ENCODE measurements around the gene PHACTR1. TPM values are rescaled to one million over a fixed set of nuclear protein-coding genes. Genes with fewer than 3 reads are reported as not detected.

The PHACTR1 gene
- total RNA-seq, 1 experiment from 2014 or later = 5.2 TPM

- Histone ChIP-seq H3K4me2 (ENCODE audit: low read depth, low read length, poor library complexity, severe bottlenecking) (no peak overlapping the region), H2AFZ (ENCODE audit: low read length) (no peak overlapping the region), H3K27me3 (ENCODE audit: low read length) (no peaks in the 10 kb centered on the region; the same call in 1 of the 2 replicates), H3K9me2 (replicated peaks; ENCODE audit: insufficient read depth, low read length) (no peaks in the 10 kb centered on the region), H3K36me3 (ENCODE audit: insufficient read depth, low read length) (no peaks in the 10 kb centered on the region), H3K79me2 (ENCODE audit: low read length) (no peaks in the 10 kb centered on the region), H3K4me3 (ENCODE audit: low read length) (no peak overlapping the region), H3K27ac (ENCODE audit: low read length) (no peak overlapping the region), H4K20me1 (ENCODE audit: insufficient read depth, low read depth, low read length) (no peaks in the 10 kb centered on the region), H3K4me1 (ENCODE audit: low read length) (no peaks in the 10 kb centered on the region), H3K9ac (ENCODE audit: low read length) (no peak overlapping the region), H3K9me3 (ENCODE audit: low read length) (peaks cover 9% of the 10 kb centered on the region; the same call in 1 of the 2 replicates)
- no peak for DNase-seq
Observed at GRCh38 chr6:12892151-12892550, 175.6 kb downstream of the PHACTR1 start.

GRCh38 chr6:12893036-12893435, 176.5 kb downstream of the PHACTR1 start:
- Histone ChIP-seq H3K4me3 (ENCODE audit: low read length) (no peak overlapping the region), H3K79me2 (ENCODE audit: low read length) (no peaks in the 10 kb centered on the region), H3K4me1 (ENCODE audit: low read length) (no peaks in the 10 kb centered on the region), H3K27me3 (ENCODE audit: low read length) (no peaks in the 10 kb centered on the region; the same call in 1 of the 2 replicates), H2AFZ (ENCODE audit: low read length) (no peak overlapping the region), H4K20me1 (ENCODE audit: insufficient read depth, low read depth, low read length) (no peaks in the 10 kb centered on the region), H3K9me2 (replicated peaks; ENCODE audit: insufficient read depth, low read length) (no peaks in the 10 kb centered on the region), H3K9me3 (ENCODE audit: low read length) (peaks cover 9% of the 10 kb centered on the region; the same call in 1 of the 2 replicates), H3K4me2 (ENCODE audit: low read depth, low read length, poor library complexity, severe bottlenecking) (no peak overlapping the region), H3K9ac (ENCODE audit: low read length) (no peak overlapping the region), H3K36me3 (ENCODE audit: insufficient read depth, low read length) (no peaks in the 10 kb centered on the region), H3K27ac (ENCODE audit: low read length) (no peak overlapping the region)
- DNase-seq = no peak

GRCh38 chr6:12895721-12896120, 179.2 kb downstream of the PHACTR1 start:
- Histone ChIP-seq H2AFZ (ENCODE audit: low read length) (no peak overlapping the region), H3K4me2 (ENCODE audit: low read depth, low read length, poor library complexity, severe bottlenecking) (no peak overlapping the region), H3K4me1 (ENCODE audit: low read length) (no peaks in the 10 kb centered on the region), H3K27me3 (ENCODE audit: low read length) (no peaks in the 10 kb centered on the region; the same call in 1 of the 2 replicates), H3K4me3 (ENCODE audit: low read length) (no peak overlapping the region), H3K9me2 (replicated peaks; ENCODE audit: insufficient read depth, low read length) (no peaks in the 10 kb centered on the region), H3K9me3 (ENCODE audit: low read length) (peaks cover 9% of the 10 kb centered on the region; the same call in 1 of the 2 replicates), H3K27ac (ENCODE audit: low read length) (no peak overlapping the region), H3K9ac (ENCODE audit: low read length) (no peak overlapping the region), H3K79me2 (ENCODE audit: low read length) (no peaks in the 10 kb centered on the region), H4K20me1 (ENCODE audit: insufficient read depth, low read depth, low read length) (no peaks in the 10 kb centered on the region), H3K36me3 (ENCODE audit: insufficient read depth, low read length) (no peaks in the 10 kb centered on the region)
- DNase-seq = no peak

GRCh38 chr6:12896208-12896733, 179.7 kb downstream of the PHACTR1 start:
- Histone ChIP-seq H3K9me2 (replicated peaks; ENCODE audit: insufficient read depth, low read length) (no peaks in the 10 kb centered on the region), H3K36me3 (ENCODE audit: insufficient read depth, low read length) (no peaks in the 10 kb centered on the region), H3K9me3 (ENCODE audit: low read length) (peaks cover 8% of the 10 kb centered on the region; the same call in 1 of the 2 replicates), H3K4me2 (ENCODE audit: low read depth, low read length, poor library complexity, severe bottlenecking) (no peak overlapping the region), H3K4me1 (ENCODE audit: low read length) (no peaks in the 10 kb centered on the region), H3K27ac (ENCODE audit: low read length) (no peak overlapping the region), H3K9ac (ENCODE audit: low read length) (no peak overlapping the region), H2AFZ (ENCODE audit: low read length) (no peak overlapping the region), H3K79me2 (ENCODE audit: low read length) (no peaks in the 10 kb centered on the region), H3K27me3 (ENCODE audit: low read length) (no peaks in the 10 kb centered on the region; the same call in 1 of the 2 replicates), H3K4me3 (ENCODE audit: low read length) (no peak overlapping the region), H4K20me1 (ENCODE audit: insufficient read depth, low read depth, low read length) (no peaks in the 10 kb centered on the region)
- DNase-seq = no peak

GRCh38 chr6:12898603-12899002, 182.0 kb downstream of the PHACTR1 start:
- Histone ChIP-seq H3K36me3 (ENCODE audit: insufficient read depth, low read length) (no peaks in the 10 kb centered on the region), H3K9me3 (ENCODE audit: low read length) (no peaks in the 10 kb centered on the region), H3K27me3 (ENCODE audit: low read length) (no peaks in the 10 kb centered on the region), H2AFZ (ENCODE audit: low read length) (no peak overlapping the region), H3K4me1 (ENCODE audit: low read length) (no peaks in the 10 kb centered on the region), H4K20me1 (ENCODE audit: insufficient read depth, low read depth, low read length) (no peaks in the 10 kb centered on the region), H3K9me2 (replicated peaks; ENCODE audit: insufficient read depth, low read length) (no peaks in the 10 kb centered on the region), H3K27ac (ENCODE audit: low read length) (no peak overlapping the region), H3K4me3 (ENCODE audit: low read length) (no peak overlapping the region), H3K4me2 (ENCODE audit: low read depth, low read length, poor library complexity, severe bottlenecking) (no peak overlapping the region), H3K9ac (ENCODE audit: low read length) (no peak overlapping the region), H3K79me2 (ENCODE audit: low read length) (no peaks in the 10 kb centered on the region)
- DNase-seq = no peak

GRCh38 chr6:12899046-12899833, 182.7 kb downstream of the PHACTR1 start:
- Histone ChIP-seq H3K4me3 (ENCODE audit: low read length) (no peak overlapping the region), H3K9me3 (ENCODE audit: low read length) (no peaks in the 10 kb centered on the region), H3K27me3 (ENCODE audit: low read length) (no peaks in the 10 kb centered on the region), H4K20me1 (ENCODE audit: insufficient read depth, low read depth, low read length) (no peaks in the 10 kb centered on the region), H3K27ac (ENCODE audit: low read length) (no peak overlapping the region), H3K9me2 (replicated peaks; ENCODE audit: insufficient read depth, low read length) (no peaks in the 10 kb centered on the region), H3K4me2 (ENCODE audit: low read depth, low read length, poor library complexity, severe bottlenecking) (no peak overlapping the region), H3K4me1 (ENCODE audit: low read length) (no peaks in the 10 kb centered on the region), H3K9ac (ENCODE audit: low read length) (no peak overlapping the region), H3K36me3 (ENCODE audit: insufficient read depth, low read length) (no peaks in the 10 kb centered on the region), H2AFZ (ENCODE audit: low read length) (no peak overlapping the region), H3K79me2 (ENCODE audit: low read length) (no peaks in the 10 kb centered on the region)
- DNase-seq = no peak

- Histone ChIP-seq H3K4me3 (ENCODE audit: low read length) (no peak overlapping the region), H3K9ac (ENCODE audit: low read length) (no peak overlapping the region), H3K36me3 (ENCODE audit: insufficient read depth, low read length) (no peaks in the 10 kb centered on the region), H3K79me2 (ENCODE audit: low read length) (no peaks in the 10 kb centered on the region), H3K4me2 (ENCODE audit: low read depth, low read length, poor library complexity, severe bottlenecking) (no peak overlapping the region), H3K9me2 (replicated peaks; ENCODE audit: insufficient read depth, low read length) (no peaks in the 10 kb centered on the region), H4K20me1 (ENCODE audit: insufficient read depth, low read depth, low read length) (no peaks in the 10 kb centered on the region), H3K27me3 (ENCODE audit: low read length) (no peaks in the 10 kb centered on the region), H3K27ac (ENCODE audit: low read length) (no peak overlapping the region), H3K9me3 (ENCODE audit: low read length) (no peaks in the 10 kb centered on the region), H2AFZ (ENCODE audit: low read length) (no peak overlapping the region), H3K4me1 (ENCODE audit: low read length) (no peaks in the 10 kb centered on the region)
- no peak for DNase-seq
Observed at GRCh38 chr6:12903246-12903645, 186.7 kb downstream of the PHACTR1 start.

- no peak overlapping the region for H3K4me3 ChIP-seq (ENCODE audit: low read length)
Observed at GRCh38 chr6:12909833-12910232, 193.3 kb downstream of the PHACTR1 start.

More at GRCh38 chr6:12909833-12910232, 193.3 kb downstream of the PHACTR1 start:
- Histone ChIP-seq H3K36me3 (ENCODE audit: insufficient read depth, low read length) (no peaks in the 10 kb centered on the region), H3K9me3 (ENCODE audit: low read length) (no peaks in the 10 kb centered on the region), H3K4me1 (ENCODE audit: low read length) (no peaks in the 10 kb centered on the region), H2AFZ (ENCODE audit: low read length) (no peak overlapping the region), H4K20me1 (ENCODE audit: insufficient read depth, low read depth, low read length) (no peaks in the 10 kb centered on the region), H3K79me2 (ENCODE audit: low read length) (no peaks in the 10 kb centered on the region), H3K27me3 (ENCODE audit: low read length) (no peaks in the 10 kb centered on the region), H3K4me2 (ENCODE audit: low read depth, low read length, poor library complexity, severe bottlenecking) (no peak overlapping the region), H3K9me2 (replicated peaks; ENCODE audit: insufficient read depth, low read length) (no peaks in the 10 kb centered on the region), H3K27ac (ENCODE audit: low read length) (no peak overlapping the region), H3K9ac (ENCODE audit: low read length) (no peak overlapping the region)
- DNase-seq = no peak
